Fibroblast of lung (primary cell): ENCODE results near the gene TMEM196. TPM values are rescaled to one million over a fixed set of nuclear protein-coding genes. Genes with fewer than 3 reads are reported as not detected.
A peak's percentile ranks its signal among the peaks of the same experiment; 100 is the strongest.

Source experiments
- DNase-seq, 2 donors: peaks; one replicate each; pipeline versions ENCODE4 v3.0.0 to v3.0.0-alpha.2; 2010; ENCODE audit warnings: low read depth in 2 of 2
- H2AFZ ChIP-seq: 2 replicates; pipeline ENCODE4 v1.5.1; 2012; ENCODE audit warnings: low read length, control low read depth, inconsistent platforms
- H3K27ac ChIP-seq: 2 replicates; pipeline ENCODE4 v1.5.1; 2011; ENCODE audit warnings: low read length, control low read depth; ENCODE audit not compliant: insufficient read depth
- H3K27me3 ChIP-seq: 2 replicates; pipeline ENCODE4 v1.5.1; 2011; ENCODE audit warnings: mild to moderate bottlenecking, low read length; ENCODE audit not compliant: control insufficient read depth, insufficient read depth
- H3K36me3 ChIP-seq: 2 replicates; pipeline ENCODE4 v1.5.1; 2011; ENCODE audit warnings: low read length; ENCODE audit not compliant: control insufficient read depth, insufficient read depth
- H3K4me1 ChIP-seq: 2 replicates; pipeline ENCODE4 v1.5.1; 2011; ENCODE audit warnings: low read length; ENCODE audit not compliant: control insufficient read depth, insufficient read depth; ENCODE audit errors: extremely low read depth
- H3K4me2 ChIP-seq: 2 replicates; pipeline ENCODE4 v1.5.1; 2011; ENCODE audit warnings: low read length, control low read depth; ENCODE audit not compliant: insufficient read depth; ENCODE audit errors: extremely low read depth
- H3K4me3 ChIP-seq, 4 experiments: fragments of 200-600 bp in 1 of 4; sonication (generic) in 1 of 4; replicated peaks in 1 of 4; 2 replicates each; pipeline ENCODE4 v1.5.1; 2011 to 2016; ENCODE audit warnings: low read length in 4 of 4, low read depth in 3 of 4, mild to moderate bottlenecking in 3 of 4, control low read depth in 2 of 4, inconsistent platforms in 1 of 4, mixed read lengths in 1 of 4; ENCODE audit not compliant: insufficient read depth in 1 of 4; ENCODE audit errors: control extremely low read depth in 1 of 4
- H3K79me2 ChIP-seq: 2 replicates; pipeline ENCODE4 v1.5.1; 2012; ENCODE audit warnings: mild to moderate bottlenecking, low read length, inconsistent platforms; ENCODE audit not compliant: control insufficient read depth, insufficient read depth
- H3K9ac ChIP-seq: 2 replicates; pipeline ENCODE4 v1.5.1; 2011; ENCODE audit warnings: mild to moderate bottlenecking, low read length, control low read depth; ENCODE audit not compliant: insufficient read depth
- H3K9me3 ChIP-seq: 2 replicates; pipeline ENCODE4 v1.5.1; 2012; ENCODE audit warnings: low read depth, low read length; ENCODE audit not compliant: control insufficient read depth, insufficient read depth
- H4K20me1 ChIP-seq: 2 replicates; pipeline ENCODE4 v1.5.1; 2011; ENCODE audit warnings: low read length; ENCODE audit not compliant: control insufficient read depth, insufficient read depth; ENCODE audit errors: extremely low read depth
- CTCF ChIP-seq, 2 donors: IDR thresholded peaks in 1 of 2; conservative IDR thresholded peaks in 1 of 2; 1 replicate in 1 of 2; 2 replicates in 1 of 2; pipeline ENCODE4 v1.5.1; 2011 to 2012; ENCODE audit warnings: low read length in 2 of 2, control low read depth in 1 of 2, inconsistent platforms in 1 of 2, low read depth in 1 of 2, mild to moderate bottlenecking in 1 of 2
- EZH2 ChIP-seq: IDR thresholded peaks from 2 replicates; pipeline ENCODE4 v1.5.1; 2012; ENCODE audit warnings: low read length, control low read depth, mild to moderate bottlenecking; ENCODE audit errors: missing control alignments
- polyA minus RNA-seq: library from RNA; depleted of rRNA, polyadenylated mRNA; stranded (reverse); fragments of >200 nt; gene quantifications from 2 replicates; pipeline ENCODE4 v1.2.3, GENCODE V29; 2011; ENCODE audit warnings: low replicate concordance
- polyA plus RNA-seq, 2 donors: library from polyadenylated mRNA; depleted of rRNA in 1 of 2; stranded (reverse) in 1 of 2; unstranded in 1 of 2; fragments of >200 nt; gene quantifications; 2 replicates each; pipeline ENCODE4 v1.2.1, GENCODE V29; 2011 to 2012; ENCODE audit warnings: missing spikeins in 1 of 2
- total RNA-seq: library from RNA; depleted of rRNA; stranded (reverse); fragments of >200 nt; gene quantifications from 2 replicates; pipeline ENCODE4 v1.2.1, GENCODE V29; 2014

Gene TMEM196
- total RNA-seq (not detected in 2 replicates), polyA plus RNA-seq (not detected in 2 replicates), polyA minus RNA-seq (not detected in 2 replicates)
- polyA plus RNA-seq (2012) = not detected in 2 replicates

DNA sequence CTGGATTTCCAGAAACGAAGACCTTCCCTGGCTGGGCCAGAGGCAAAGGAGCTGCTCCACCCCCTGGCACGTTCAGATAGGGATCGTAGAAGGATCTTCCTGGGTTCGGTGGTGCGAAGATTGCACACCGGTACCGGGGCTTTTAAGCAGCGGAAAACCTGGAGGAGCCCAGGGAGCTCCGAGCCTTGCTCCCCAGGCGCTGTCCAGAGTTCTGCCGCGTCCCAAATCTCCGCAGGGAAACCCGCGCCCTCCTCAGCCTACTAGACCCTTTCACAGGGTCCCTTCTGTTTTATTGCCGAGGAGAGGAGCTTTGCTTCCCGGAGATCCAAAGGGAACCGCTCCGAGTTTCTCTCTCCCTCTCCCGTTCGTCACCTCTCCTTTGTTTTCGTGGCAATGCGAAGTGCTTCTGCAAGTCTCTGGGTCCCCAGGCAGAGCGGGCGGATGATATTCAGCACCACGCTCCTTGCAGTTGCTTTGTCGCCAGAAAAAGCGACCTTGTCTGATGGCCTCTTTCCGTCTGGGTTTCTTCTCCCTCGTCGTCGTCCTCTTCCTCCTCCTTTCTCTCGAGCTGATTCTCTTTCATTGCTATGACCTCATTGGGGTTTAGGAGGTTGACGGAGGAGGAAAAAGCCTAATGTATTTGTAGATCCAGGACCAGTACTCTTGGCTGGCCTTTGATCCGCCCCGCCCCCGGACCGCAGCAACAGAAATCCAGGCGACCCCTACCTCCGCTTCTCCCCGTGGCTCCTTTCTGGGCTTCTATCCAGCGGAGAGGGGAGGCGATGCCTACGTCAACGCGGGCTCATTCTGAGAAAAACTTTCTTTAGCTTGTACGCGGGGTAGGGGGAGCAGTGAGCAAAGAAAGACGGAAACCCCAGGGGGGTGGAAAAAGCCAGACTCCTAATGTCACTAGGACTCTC is at the start of gene TMEM196:
Gene TMEM196, minus strand, starts transcription at position 777 of the 920 bp plus-strand sequence. CDS start 921 bp downstream, outside the sequence.
- Histone ChIP-seq H3K36me3 (no peaks in the 10 kb centered on the region), H3K4me3 (peak within 1 kb of the TSS in 2 of 4 experiments; percentile 4 to 48), H4K20me1 (no peaks in the 10 kb centered on the region), H3K4me2 (peak within 1 kb of the TSS; percentile 46), H3K27me3 (no peaks in the 10 kb centered on the region), H3K79me2 (no peaks in the 10 kb centered on the region), H2AFZ (no peak within 1 kb of the TSS), H3K9me3 (no peaks in the 10 kb centered on the region), H3K9ac (no peak within 1 kb of the TSS), H3K4me1 (no peaks in the 10 kb centered on the region), H3K27ac (no peak within 1 kb of the TSS)
- DNase-seq = peak; percentile 39 to 60
- TF ChIP-seq CTCF (conservative IDR thresholded peaks at IDR 0.05 in 1 of 2, IDR thresholded peaks at IDR 0.05 in 1 of 2; ENCODE audit: low read depth in 1 of 2, low read length in 2 of 2) = no peak
- TF ChIP-seq EZH2 = no peak

DNA sequence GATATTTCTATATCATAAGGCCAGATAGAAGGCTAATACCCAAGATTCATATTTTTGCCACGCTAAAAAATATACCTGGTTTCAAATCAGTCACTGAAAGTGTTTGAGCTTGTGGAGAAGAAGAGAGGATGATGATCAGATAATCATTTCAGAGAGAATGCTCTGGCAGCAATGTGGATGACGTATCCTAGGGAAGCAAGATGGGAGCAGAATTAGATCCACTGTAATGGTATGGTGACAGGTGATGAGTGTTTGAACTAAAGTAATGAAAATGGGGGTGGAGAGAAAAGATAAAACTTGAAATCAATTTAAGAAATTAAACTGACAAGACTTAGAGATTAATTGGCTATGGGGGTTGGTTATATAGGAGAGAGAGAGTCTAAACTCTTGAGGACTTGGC is 42.7 kb upstream of the TMEM196 start:
- no peak overlapping the region for H3K4me2 ChIP-seq
- H3K9ac ChIP-seq = no peak overlapping the region
- no peaks in the 10 kb centered on the region for H3K4me1 ChIP-seq
- TF ChIP-seq EZH2 (no peak), CTCF (conservative IDR thresholded peaks at IDR 0.05 in 1 of 2, IDR thresholded peaks at IDR 0.05 in 1 of 2; ENCODE audit: low read depth in 1 of 2, low read length in 2 of 2) (no peak)
- no peak overlapping the region for H3K27ac ChIP-seq
- H4K20me1 ChIP-seq = no peaks in the 10 kb centered on the region
- no peaks in the 10 kb centered on the region for H3K36me3 ChIP-seq
- H3K9me3 ChIP-seq = no peaks in the 10 kb centered on the region
- H3K27me3 ChIP-seq = no peaks in the 10 kb centered on the region
- no peak overlapping the region for H2AFZ ChIP-seq
- H3K4me3 ChIP-seq = no peak overlapping the region
- DNase-seq = no peak
- H3K79me2 ChIP-seq = no peaks in the 10 kb centered on the region

DNA sequence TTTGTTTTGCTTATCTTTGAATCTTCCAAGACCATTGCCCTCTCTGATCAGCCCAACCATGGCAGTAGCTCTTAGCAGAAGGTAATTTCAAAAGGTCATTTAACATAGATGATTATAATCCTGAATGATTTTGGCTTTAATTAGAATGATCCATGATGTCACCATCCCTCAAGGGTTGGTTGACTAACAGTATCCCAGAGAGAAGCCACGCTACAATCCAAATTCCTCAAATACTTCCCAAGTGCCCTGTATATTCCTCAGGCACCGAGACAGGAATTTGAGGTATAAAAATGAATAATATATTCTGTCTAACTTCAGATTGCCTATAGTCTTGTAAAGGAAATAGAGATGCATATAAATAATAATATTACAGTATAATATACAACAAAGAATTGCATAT is 42.1 kb upstream of the TMEM196 start:
- DNase-seq = peak in 1 of 2 donors; percentile 41
- Histone ChIP-seq H3K9me3 (no peaks in the 10 kb centered on the region), H3K36me3 (no peaks in the 10 kb centered on the region), H3K4me1 (no peaks in the 10 kb centered on the region), H4K20me1 (no peaks in the 10 kb centered on the region), H3K9ac (no peak overlapping the region), H3K27ac (no peak overlapping the region), H3K27me3 (no peaks in the 10 kb centered on the region), H3K4me3 (no peak overlapping the region), H3K79me2 (no peaks in the 10 kb centered on the region), H2AFZ (no peak overlapping the region), H3K4me2 (no peak overlapping the region)
- TF ChIP-seq CTCF (conservative IDR thresholded peaks at IDR 0.05 in 1 of 2, IDR thresholded peaks at IDR 0.05 in 1 of 2; ENCODE audit: low read depth in 1 of 2, low read length in 2 of 2) (no peak), EZH2 (no peak)
